COLO668 (cell line): ENCODE results near the gene OR1J1.

Source experiments
- DNase-seq: peaks from one replicate; lab custom pipeline; 2025; ENCODE audit not compliant: unreplicated experiment; lab: John Stamatoyannopoulos, UW

The OR1J1 gene, protein sequence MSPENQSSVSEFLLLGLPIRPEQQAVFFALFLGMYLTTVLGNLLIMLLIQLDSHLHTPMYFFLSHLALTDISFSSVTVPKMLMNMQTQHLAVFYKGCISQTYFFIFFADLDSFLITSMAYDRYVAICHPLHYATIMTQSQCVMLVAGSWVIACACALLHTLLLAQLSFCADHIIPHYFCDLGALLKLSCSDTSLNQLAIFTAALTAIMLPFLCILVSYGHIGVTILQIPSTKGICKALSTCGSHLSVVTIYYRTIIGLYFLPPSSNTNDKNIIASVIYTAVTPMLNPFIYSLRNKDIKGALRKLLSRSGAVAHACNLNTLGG

DNA sequence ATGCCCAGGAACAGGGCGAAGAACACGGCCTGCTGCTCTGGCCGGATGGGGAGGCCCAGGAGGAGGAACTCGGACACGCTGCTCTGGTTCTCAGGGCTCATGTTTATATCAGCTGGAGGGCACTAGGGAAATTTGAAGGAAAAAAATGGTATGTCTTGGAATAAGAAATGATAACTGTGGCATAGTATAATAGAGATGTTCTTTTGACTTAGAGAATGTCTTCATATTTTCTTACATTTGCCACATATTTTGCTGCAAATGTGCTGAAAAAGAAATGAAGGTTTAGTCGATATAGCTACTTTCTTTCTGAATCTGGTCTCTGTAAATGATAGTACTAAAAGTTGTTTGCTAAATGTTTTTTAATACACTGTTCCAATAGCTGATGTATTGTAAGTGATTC, at the start of gene OR1J1:
TSS of gene OR1J1 (minus strand) at position 101 of the 400 bp plus-strand sequence. CDS start at position 101, 0 bp downstream.
- DNase-seq = no peak

DNA sequence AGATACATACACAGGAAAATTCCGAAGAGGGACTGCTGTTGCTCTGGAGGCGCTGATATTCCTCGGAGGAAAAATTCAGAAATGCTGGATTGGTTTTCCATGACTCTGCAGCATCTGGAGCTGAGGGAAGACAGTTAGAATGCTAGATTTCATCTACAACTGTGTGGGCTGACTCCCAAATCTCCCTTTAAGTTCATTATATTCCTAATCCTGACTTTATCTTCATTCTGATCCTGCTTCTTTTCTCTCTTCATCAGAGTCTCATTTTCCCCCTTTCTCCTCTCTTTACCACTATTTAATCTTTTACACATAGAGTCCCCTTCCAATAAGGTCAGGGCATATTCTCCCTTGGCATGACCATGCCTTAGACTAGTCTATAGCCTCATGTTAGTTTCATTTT, 49.5 kb upstream of the OR1J1 start, which contains the start of gene OR1N1:
TSS of gene OR1N1 (minus strand) at position 101 of the 400 bp plus-strand sequence. CDS start at position 101, 0 bp downstream.
- no peak for DNase-seq

DNA sequence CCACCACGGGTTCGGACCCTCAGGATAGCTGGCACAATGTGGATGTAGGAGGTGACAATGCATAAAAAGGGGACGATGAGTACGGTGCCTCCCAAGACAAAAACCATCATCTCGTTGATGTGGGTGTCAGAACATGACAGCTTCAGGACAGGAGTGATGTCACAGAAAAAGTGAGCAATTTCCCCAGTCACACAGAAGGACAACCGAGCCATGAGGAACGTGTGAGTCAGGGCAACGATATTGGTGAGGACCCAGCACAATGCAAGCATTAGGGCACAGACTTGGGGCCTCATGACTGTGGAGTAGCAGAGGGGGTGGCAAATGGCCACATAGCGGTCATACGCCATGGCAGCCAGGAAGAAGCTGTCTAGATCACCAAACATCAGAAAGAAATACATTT, 48.9 kb upstream of the OR1J1 start:
- no peak for DNase-seq

DNA sequence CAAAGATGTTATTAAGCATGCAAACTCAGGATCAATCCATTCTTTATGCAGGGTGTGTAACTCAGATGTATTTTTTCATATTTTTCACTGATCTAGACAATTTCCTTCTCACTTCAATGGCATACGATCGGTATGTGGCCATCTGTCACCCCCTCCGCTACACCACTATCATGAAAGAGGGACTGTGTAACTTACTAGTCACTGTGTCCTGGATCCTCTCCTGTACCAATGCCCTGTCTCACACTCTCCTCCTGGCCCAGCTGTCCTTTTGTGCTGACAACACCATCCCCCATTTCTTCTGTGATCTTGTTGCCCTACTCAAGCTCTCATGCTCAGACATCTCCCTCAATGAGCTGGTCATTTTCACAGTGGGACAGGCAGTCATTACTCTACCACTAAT, 41.6 kb upstream of the OR1J1 start:
- no peak for DNase-seq

DNA sequence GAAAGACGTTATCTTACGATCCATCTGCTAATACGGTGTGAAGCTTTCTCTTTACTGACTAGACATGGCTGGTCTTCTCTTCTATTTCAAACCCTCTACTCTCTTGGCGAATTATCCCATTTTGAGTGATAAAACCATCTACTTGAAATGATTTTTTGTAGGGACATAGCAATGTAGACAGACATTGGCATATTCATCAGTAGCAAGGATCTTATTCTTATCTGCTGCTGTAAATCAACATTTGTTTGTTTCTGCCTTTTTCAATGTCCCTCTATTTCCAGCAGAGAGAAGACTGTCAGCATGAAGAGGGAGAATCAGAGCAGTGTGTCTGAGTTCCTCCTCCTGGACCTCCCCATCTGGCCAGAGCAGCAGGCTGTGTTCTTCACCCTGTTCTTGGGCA, 41.1 kb upstream of the OR1J1 start, which contains the start of gene OR1J4:
TSS of gene OR1J4 (plus strand) at position 301 of the 400 bp plus-strand sequence. CDS start at position 301, 0 bp downstream.
- DNase-seq = no peak

DNA sequence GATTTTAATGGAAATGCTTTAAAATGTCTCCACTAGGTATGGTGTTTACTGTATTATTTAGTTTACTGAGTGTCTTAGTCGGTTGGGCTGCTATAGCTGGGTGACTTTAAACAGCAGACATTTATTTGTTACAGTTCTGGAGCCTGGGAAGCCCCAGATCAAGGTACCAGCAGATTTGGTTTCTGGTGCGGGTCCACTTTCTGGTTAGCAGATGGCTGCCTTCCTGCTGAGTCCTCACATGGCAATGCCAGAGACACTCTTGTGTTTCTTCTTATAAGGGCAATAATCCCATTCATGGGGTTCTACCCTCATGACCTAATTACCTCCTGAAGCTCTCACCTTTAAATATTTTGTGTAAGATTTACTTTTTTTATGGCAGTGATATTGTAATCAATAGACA, 40.5 kb upstream of the OR1J1 start:
- no peak for DNase-seq

DNA sequence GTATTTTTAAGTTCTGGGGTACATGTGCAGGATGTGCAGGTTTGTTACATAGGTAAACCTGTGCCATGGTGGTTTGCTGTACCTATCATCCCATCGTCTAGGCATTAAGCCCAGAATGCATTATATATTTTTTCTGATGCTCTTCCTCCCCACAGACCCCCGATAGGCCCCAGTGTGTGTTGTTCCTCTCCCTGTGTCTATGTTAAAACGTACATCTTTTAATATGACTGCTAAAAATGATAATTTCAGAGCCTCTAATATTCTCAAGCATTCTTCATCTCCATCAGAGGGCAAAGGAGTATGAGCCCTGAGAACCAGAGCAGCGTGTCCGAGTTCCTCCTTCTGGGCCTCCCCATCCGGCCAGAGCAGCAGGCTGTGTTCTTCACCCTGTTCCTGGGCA, 32.8 kb upstream of the OR1J1 start, which contains the start of gene OR1J2:
TSS of gene OR1J2 (plus strand) at position 301 of the 400 bp plus-strand sequence. CDS start at position 301, 0 bp downstream.
- DNase-seq = no peak

DNA sequence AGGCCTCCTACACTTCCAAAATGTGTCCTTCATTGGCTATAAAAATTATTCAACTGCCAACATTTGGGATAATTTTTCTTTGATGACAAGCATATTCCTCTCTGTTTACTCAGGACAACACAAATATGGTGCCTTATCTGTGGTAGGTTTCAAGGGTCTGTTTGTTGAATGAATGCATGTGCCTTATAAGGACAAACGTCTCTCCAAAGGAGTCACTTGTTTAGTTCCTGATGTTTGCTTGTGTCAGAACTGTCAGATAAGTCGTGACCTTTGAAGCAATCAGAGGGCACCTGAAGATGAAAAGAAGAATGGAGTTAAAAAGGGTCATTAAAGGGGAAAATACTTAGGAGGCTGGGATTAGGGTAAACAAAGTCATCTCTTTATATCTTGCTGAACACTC, 29.2 kb upstream of the OR1J1 start:
- no peak for DNase-seq

DNA sequence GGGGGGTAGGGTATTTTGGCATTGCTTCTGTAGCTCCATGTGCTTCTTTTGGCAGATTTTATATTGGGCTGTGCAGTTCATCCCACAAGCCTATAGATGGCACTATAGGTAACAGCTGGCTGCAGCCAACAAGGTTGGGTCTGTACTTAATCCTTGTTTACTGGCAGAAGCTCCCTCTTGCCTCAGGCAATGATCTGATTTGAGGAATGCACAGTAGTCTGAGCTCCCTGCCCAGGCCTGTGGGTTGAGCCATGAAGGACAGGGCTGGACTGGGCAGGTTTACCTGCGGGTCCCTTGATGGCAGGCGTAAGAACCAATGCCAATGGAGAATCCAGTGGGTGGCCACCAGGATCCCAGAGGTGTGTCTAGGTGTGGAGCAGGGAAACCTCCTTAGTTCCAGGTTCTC, 21.2 kb upstream of the OR1J1 start:
- peak; percentile 5 for DNase-seq

DNA sequence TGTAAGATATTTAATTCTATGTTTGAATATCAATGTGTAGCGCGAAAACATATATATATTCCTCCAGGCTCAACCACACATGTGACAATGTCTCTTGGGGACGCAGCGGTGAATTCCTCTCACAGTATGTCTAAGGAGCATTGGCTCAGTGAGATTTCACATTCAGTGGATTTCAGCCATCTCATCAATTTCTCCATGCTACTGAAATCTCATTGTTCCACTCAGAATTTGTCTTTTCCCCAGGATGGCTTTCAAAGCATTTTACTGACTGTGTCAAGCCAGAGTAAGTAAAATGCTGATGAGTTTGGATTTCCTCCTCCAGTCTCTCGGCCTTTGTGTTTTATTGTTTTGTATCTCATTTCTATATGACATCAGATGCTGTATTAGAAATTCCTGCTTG, 1.3 kb upstream of the OR1J1 start:
- DNase-seq = no peak

DNA sequence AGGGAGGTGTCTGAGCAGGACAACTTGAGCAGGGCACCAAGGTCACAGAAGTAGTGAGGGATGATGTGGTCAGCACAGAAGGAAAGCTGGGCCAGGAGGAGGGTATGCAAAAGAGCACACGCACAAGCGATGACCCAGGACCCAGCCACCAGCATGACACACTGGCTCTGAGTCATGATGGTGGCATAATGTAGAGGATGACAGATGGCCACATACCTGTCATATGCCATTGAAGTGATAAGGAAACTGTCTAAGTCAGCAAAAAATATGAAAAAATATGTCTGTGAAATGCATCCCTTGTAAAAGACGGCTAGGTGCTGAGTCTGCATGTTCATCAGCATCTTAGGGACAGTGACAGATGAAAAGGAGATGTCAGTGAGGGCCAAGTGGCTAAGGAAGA, 380 bp downstream of the OR1J1 start:
- DNase-seq = no peak

DNA sequence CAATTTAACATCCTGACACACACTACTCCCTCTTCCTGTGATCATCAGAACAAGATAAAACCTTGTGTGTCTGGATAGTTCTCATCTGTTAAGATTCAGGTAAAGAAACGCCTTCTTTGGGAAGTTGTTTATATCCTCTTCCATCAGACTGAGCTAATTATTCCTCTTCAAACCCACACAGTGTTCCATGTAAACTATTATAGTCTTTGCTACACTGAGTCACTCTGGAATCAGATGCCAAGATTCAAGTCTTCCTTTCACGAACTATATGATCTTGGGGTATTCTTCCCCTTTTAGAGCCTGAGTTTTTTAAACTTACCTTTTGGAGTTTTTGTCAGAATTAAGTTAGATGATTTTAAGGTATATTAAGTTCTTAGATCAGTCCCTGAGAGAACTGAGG, 2.0 kb downstream of the OR1J1 start:
- DNase-seq = no peak

DNA sequence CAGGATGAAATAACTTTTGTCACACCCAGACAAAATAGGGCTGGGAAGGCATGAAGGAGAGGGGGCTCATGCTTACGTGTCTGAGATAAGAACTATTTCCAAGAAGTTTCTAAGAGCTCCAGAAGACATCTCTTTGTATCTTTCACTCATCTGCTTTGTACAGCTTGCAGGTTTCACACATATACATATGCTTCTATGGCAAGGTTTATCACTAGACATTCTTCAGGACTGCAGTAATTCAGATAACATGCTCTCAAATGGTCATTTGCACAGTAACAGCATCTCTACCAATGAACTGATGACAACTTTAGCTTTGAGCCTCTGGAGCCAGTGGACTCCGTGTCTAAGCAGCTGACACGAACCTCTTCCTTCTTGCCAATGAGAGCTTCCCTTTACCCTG, 3.2 kb downstream of the OR1J1 start:
- no peak for DNase-seq

DNA sequence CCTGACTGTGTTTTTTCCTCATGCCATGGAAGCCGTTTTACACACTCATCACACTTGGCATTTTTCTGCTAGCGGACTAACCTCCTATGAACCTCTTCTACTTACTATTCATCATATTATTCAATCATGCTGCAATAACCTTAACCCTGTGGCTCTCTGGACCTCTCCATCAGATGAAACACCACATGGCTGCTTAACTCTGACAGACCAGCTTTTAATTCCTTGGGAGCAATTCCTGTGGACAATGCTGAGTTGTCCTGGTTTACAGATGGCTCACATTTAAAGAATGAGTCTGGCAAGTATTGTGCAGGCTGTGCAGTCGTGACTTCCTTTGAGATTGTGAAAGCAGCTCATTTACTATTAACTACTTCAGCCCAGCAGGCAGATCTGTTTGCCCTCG, 9.0 kb downstream of the OR1J1 start:
- DNase-seq = no peak

DNA sequence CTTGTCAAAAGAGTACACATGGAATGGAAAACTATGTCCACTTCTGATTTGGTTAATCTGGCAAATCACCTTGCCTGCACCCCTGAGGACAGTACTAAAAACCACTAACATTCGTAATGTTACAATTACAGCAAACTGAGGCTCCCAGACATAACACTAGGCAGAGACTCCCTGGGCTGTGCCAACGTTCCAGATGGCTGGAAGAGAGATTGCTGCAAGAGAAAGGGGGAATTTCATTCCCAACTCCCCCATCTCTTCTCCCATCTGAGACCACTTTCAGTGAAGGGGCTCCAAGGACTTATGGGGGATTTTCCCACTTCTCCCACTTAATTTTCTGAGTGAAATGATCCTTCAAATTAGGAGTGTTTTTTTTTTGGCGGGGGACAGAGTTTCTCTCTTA, 11.3 kb downstream of the OR1J1 start:
- no peak for DNase-seq

DNA sequence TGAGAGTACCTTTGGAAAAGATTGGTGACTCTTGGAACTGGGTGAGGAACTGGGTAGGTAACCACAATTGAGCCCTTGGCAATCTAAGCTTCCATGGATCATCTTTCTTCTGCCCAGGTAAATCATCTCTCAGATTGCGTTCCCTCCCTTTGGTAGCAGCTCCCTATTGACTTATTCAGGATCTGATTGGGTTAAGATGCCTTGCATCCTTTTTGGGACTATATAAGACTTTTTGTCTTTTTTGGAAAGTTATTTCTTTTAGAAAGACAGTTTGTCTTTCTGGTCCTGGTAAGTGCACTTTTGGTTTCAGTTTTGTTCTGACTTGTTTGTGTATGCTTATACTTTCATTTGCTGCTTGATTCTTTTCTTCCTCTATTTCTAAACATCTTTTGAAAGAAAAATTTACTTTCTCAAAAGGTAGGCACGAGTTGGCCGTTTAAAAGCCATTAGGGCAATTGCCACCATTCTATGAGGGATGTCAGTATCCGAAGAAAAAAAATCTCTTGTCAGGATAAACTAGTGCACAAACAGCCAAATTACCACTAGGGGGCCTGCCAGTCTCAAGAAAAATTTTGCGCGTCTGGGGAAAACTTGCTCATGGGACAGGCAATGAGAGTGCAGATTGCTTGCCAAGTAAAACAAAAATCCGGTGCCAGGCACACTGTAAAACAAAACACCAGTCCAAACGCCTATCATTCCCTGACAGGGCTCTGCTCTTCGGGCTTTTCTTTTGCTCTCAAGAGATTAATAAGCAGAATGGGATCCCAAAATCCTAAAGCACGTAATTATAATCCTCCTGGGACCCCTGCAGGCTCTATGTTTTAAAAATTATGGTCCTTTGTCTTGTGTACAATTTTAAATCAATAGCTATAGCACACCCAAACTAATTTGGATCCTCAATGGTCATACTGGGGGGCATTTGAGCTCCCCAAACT, 12.8 kb downstream of the OR1J1 start:
- peak; percentile 37 for DNase-seq

DNA sequence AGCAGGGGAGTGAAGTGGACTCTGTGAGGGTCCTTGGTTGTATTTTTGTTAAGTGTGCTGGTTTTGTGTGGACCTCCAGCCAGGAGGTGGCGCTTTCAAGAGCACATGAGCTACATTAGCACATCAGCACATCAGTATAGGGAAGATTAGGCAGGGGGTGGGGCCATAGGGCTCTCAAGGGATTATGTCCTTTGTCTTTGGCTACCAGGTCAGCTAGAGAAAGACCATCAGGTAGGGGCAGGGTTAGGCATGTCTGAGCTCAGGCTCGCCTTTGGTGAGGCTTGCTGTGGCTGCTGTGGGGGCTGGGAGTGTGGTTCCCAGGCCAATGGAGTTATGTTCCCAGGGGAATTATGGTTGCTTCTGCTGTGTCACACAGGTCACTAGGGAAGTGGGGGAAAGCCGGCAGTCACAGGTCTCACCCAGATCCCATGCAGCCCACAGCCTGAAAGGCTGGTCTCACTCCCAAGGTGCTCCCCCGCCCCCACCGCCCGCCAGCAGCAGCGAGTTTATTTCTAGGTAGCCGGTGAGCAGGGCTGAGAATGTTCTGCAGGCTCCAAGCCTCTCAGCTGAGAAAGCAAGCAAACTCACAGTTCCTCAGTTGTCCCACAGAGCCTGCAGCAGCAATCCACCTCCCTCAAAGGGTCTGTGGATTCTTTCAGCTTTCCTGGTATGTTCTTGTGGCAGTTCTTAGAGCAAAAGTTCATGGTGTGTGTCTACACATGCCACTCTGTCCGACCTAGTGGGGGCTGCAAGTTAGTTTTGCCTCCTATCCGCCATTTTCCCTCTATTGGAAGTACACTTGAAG, 13.7 kb downstream of the OR1J1 start:
- DNase-seq = no peak

DNA sequence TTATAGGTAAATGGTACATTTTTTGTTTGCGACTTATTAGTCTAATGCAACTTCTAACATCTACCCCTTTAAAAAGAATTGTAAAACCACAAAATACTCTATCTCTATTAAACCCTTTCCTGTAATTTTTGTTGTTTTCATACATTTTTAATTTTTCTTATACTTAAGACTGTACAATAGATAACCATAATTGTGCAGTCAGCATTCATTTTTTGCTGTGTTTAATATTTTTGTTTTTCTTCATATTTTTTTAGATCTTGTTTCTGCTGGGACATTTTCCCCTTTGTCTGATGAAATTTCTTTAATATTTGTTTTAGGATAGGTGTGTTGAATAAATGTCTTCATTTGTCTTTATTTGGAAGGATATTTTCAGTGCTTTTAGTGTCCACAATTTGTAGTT, 19.9 kb downstream of the OR1J1 start:
- no peak for DNase-seq

DNA sequence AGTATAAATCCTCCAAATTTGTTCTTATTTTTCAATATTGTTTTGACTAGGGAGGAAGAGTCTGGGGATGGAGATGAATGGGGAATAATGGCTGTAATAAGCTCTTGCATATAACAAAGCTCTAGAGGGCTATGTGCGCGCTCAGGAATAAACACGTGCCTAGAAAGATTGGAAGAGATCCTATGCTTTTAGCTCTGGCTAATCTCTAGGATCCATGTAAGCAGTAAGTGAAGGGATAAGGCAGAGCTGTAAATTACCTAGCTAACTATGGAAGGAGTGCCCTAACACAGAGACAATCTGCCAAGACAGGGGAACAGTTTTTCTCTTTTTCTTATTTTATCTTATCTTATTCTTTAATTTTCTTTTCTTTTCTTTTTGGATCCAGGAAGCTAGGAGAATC, 21.6 kb downstream of the OR1J1 start:
- no peak for DNase-seq

DNA sequence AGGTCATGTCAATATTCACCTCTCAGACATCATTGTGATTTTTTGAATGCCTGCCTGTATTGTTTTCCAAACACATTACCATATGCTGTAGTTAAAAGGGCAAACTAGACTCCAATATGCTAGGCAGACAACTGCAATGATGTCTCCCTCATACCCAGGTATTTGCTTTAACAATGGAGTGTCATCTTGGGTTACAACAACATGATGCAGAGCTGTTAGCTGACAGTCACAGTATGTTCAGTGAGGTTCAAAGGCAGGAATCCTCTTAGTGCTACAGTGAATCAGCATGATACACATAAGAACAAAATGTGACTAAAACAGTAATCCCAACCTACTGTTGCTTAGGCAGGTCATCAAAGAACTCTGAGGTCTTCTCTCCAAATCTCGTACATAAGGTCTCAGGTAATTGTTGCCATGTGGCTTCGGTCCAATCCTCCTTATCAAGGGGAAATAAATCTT, 24.0 kb downstream of the OR1J1 start:
- no peak for DNase-seq
